ENCODE results near the gene RBBP8NL.

RBBP8NL gene

DNA sequence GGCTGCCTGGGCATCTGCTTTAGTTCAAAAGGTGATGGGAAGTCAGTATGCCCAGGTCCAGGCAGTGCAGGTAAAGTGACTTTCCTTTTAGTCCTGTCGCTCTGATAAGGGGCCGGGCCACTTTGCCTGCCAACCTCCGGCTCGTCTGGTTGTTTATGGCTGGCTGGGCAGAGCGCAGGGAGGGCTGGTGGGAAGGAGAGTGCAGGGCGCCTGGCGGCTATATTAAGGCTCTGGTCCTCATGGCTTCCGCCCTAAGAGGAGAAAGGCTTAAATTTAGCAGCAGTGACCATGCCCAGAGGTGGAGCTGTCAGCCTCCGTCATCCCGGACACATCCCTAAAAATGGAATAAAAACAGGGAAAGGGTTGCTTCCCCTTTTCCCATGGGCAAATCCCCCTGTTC is 33.8 kb upstream of the RBBP8NL start:
- no peak for DNase-seq

DNA sequence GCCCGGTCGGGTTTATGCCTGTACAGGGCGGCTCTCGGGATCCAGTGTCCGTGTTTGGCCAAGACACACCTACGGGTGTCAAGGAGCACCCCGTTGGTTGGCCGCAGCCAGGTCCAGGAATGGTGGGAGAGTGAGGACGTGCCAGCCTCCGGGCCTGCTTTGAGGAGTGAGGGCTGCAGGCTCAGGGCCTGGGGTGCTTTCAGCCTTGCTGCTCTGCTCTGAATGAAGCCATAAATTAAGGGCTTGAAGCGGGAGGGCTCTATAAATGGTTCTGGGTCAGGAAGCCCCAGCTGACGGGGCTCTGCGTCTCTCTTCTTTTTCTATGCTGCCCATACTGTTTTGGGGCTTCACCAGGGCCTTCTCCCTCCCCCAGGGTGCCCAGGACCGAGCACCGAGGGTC is 33.3 kb upstream of the RBBP8NL start:
- no peak for DNase-seq

DNA sequence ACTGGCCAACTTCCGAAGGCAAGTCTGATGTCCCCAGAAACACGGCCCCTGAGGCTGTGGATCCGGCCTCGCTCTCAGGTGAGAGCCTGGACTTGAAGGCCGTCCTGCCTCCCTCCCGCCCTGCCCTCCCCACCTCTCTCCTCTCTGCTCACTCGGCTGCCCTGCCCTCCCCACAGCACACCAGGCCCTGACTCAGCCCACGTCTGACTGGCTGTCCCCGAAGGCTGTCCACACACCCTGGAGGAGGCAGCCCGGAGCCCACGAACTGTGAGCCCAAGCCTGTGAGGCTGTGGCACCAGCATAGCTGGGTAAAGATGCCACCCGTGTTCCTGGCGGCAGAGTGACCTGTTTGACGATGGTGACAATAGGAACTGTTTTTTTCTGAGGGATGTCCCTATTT is 32.1 kb upstream of the RBBP8NL start:
- no peak for DNase-seq

DNA sequence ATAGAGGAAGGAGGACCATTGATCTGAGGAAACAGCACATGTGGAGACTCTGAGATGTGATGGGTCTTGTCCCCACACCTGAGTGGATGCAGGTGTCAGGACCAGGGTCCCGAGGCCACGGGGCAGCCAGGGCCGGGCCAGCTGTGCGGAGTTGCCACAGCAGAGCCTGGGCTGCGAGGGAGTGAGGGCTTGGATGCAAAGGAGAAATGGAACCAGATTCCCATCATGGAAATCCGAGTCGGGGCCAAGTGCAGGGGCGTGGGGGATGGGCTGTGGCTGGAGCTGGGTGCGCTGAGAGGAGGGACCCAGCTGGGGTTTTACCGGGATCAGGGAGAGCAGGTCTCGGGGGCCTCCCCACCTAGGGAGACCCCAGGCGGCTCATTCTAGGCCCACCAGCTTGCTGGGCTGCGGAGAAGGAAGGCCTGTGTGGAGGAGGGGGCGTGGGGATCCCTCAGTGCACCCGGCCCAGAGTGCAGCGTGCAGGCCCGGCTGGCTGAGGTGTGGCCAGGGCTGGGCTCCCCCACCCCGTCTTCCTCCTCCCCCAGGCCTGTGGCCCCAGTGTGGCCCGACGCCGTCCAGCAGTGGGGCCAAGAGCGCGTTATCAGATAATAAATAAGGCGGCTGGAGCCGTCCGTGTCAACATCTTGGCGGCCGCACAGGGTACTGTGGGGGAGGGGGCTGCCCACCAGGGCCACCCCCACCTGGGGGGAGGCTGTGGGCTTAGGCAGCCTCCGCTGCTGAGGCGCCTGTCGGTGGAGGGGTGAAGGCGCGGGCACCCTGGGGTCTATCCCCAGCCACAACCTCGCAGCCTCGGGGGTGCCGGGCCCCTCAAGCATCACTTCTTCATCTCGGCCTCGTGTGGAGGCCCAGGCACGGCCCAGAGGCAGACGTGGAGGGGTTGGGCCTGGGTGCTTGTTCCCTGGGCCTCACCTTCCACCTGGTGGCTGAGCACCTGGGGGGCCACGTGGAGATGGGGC is 31.2 kb upstream of the RBBP8NL start:
- no peak for DNase-seq

DNA sequence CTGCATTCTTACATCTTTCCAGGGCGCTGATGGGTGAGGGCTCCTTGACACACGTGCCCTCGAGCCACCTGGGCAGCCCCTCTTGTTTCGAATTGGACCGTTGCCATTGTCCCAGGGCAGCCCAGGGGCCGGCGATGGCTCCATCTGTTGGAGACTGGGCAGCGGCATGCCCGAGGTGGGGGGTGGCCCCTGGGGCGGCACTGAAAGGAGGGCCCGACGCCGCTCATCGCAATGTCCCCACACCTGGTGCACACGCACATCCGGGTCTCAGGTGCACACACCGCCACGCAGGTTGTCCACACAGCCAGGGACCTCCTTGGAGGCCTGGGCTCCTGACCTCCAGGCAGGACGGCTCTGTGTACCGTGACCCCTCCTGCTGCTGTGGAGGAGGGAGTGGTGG is 30.5 kb upstream of the RBBP8NL start:
- no peak for DNase-seq

DNA sequence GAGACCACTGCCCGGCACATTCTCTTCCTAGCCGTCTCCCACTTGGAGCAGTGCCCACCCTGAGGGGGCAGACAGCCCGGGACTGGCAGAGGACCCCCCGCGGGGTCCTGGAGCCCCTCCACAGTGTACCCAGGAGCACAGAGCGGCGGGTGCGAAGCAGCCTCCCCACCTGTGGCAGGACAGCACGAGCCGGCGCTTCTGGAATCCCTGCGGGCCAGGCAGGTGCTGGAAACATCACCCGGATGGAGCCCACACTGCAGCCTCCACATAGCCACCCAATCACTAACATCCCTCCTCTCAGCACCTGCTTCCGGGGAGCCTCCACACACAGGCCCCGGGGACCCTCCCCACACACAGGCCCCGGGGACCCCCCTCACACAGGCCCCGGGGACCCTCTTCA is 29.8 kb upstream of the RBBP8NL start:
- DNase-seq, result no peak

DNA sequence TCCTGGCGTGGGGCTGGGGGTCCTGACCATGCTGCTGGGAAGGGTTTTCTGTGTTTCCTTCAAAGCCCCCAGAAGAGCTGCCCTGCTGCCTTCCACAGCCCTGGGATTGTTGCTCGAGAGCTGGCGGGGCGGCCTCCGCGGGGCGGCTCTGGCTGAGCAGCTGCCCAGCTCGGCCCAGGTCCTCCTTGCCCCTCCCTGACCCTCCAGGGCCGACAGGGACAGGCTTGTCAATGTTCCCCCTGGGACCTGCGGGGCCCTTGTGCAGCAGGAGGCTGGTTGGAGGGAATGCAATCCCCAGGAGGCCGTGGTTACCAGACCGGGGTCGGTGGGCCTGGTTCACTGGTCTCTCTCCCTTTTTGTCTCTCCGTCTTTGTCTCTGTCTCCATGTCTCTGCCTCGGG is 28.6 kb upstream of the RBBP8NL start:
- DNase-seq, result no peak

DNA sequence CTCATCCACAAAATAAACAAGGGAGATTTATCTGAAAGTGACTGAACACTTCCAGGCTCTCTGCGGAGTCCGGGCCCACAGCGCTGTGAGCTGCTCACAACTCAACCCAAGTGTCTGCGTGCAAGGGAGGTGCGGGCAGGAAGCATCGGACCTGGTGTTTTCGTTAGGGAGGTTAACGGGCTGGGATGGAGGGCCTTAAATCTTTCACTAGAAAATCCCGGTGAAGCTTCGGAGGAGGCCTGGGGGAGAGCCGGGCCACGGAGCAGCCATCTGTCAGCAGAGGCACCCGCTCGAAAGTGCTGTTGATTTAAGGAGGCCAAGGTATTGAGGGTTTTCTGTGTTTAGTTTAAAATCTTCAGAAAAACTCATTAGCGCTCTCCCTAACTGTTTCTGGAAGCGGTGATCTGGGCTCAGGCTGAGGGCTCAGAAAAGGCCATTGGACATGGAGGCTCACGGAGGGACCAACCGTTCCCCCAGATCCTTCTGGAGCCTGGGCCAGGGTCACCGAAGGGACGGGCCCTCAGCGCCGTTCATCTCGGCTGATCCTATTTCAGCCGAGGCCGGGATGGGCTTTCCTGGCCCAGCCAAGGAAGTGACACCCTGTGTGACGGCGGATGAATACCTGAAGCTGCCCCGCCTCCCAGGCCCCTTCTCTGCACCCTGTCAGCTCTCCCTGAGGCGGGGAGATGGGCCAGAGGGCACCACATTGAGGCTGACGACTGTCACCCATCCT is 27.7 kb upstream of the RBBP8NL start:
- no peak for DNase-seq

DNA sequence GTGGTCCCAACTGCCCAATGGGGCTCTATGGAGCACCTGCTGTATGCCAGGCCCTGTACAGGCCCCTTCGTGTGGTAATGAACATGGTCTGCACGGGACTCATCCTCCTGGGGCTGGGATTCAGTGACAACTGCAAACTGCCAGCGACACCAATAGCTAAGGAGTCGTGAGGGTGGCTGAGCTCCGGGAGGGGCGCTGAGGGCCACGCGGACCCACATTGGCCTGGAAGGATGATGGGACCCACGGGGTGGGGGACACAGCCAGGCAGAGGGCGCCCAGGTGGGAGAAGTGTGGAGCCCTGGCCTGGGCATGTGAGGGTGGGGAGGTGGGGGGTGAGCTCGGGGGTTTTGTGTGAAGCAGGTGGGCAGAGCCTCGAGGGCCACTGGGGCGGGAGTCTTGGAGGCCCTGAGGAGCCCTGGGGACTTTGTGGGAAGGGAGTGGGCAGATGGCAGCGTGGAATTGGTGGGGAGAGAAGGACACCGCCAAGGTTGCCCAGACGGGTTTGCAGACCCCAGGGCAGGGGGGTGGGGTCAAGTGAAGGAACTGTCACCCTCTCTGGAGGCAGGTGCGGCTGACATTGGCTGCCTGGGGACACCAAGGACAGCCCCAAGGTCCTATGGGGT is 26.0 kb upstream of the RBBP8NL start:
- no peak for DNase-seq

DNA sequence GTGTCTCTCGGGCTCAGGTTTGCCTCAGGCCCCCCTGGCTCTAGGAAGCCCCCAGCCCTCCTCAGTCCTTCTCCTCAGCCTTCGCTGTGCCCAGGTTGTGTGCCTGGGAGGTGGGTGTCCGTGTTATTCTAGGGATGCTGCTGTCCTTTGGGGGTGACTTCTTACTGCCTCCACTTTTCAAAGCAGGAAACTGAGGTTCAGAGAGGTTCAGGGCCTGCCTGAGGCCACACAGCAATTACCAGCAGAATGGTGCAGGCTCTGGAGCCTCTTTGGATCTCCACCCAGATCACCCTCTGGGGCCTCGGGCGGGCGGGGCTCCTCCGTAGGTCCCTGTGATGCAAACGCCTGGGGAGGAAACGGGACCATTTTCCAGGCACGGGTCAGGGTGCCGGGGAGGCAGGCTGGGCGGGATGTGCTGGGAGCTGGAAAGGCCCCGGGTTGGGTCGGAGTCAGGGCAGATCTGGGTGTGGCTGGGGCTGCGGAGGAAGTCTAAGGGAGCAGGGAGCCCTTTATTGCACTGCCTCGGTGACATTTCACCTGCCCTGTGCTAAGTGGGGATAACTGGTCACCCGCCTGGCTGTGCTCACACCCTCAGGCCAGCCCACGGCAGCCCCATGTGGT is 25.2 kb upstream of the RBBP8NL start:
- no peak for DNase-seq

DNA sequence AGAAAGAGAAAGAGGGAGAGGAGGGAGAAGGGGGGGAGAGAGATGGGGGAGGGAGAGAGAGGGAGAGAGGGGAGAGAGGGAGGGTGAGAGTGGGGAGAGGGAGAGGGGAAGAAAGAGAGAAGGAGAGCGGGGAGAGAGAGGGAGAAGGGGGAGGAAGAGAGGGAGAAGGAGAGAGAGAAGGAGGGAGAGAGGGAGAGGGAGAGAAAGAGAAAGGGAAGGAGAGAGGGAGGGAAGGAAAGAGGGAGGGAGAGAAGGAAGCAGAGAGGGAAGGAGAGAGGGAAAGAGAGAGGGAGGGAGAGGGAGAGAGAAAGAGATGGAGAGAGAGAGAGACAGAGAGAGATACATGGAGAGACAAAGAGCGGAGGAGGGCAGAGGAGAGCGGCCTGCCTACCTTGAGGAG is 24.6 kb upstream of the RBBP8NL start:
- no peak for DNase-seq

DNA sequence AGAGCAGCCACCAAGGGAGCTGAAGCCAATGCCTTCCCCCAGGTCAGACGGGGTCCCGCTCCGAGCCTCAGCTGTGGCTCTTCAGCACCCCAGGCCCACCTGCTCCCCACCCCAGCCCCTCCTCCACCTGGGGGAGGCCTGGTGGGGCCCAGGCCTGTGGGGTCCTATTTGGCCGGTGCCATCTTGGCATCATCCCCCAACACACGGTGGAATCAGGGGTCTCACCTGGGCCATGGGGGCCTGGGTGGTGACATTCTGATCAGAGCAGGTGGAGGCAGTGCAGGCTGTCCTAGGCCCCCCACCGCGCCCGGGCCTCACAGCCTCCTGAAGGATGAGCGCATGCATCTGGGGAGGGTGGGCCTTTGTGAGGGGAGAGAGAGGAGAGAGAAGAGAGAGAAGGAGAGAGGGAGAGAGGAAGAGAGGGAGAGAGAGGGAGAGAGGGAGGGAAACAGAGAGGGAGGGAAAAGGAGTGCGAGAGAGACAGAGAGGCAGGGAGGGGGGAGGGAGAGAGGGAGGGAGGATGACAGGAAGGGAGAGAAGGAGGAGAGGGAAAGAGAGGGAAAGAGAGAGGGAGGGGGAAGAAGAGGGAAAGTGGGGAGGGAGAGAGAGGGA is 23.9 kb upstream of the RBBP8NL start:
- DNase-seq, result no peak

DNA sequence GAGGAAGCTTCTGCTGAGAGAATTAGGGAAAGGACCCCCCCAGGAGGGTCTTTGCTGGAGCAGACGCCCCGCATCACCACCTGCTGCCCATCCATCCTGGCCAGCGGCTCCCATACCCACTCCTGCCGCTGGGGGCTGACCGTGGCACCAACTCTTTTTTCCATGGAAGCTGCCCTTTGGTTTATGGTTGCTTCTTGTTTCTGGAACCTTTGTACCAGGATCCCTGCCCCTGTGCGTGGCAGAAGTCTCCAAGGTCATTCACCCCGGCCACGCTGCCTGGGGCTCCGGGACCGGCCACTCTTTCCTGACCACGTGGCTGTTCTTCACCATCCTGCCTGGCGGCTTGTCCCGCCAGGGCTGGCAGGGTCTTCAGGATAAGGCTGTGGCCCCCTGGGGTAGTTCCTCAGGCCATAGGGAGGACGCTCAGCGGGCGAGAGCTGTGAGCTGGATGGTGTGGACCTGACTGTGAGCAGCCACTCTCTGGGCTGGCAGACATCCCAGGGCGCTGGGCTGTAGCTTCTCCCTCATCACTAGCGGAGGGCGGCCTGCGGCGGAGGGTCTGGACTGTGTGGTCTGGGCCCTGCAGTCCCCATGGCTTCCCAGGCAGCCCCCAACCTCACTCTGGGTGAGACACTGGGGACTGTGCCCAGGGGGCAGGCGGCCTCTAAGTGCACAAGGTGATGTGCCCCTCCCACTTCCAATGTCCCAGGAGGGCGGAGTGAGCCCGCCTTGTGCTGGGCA is 22.8 kb upstream of the RBBP8NL start:
- no peak for DNase-seq

DNA sequence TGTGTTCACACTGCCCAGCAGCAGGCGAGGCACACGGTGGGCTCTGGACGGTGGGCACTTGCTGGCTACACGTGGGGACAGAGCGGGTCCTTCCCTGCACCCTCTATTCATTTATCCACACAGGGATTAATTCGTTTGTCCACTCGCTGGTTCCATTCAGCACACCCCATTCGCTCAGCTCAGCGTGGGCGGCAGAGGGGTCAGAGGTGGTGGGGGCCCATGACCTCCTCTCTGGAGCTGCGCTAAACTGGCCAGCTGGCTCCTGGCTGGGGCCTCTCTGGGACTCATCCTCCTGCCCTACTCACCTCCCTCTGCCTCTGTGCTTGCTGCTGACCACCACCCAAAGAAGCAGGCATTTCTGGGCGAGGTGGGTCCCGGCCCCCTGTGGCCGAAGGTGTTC is 21.4 kb upstream of the RBBP8NL start:
- no peak for DNase-seq

DNA sequence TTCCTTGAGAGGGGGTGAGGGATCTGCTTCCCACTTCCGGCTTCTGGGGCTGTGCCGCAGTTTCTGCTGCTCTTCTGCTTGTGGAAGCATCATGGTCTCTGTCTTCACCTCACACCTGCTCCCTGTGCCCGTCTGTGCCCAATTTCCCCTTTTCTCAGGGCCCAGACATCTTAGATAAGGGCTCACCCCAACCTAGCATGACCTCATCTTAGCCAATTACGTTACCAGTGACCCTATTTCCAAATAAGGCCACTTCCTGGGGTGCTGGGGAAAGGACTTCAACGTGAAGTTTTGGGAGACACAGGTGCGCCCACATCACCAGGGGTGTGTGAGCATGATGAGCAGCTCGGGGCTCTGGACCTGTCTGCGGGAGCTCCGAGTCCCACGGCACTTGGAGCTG is 20.7 kb upstream of the RBBP8NL start:
- DNase-seq, result no peak

DNA sequence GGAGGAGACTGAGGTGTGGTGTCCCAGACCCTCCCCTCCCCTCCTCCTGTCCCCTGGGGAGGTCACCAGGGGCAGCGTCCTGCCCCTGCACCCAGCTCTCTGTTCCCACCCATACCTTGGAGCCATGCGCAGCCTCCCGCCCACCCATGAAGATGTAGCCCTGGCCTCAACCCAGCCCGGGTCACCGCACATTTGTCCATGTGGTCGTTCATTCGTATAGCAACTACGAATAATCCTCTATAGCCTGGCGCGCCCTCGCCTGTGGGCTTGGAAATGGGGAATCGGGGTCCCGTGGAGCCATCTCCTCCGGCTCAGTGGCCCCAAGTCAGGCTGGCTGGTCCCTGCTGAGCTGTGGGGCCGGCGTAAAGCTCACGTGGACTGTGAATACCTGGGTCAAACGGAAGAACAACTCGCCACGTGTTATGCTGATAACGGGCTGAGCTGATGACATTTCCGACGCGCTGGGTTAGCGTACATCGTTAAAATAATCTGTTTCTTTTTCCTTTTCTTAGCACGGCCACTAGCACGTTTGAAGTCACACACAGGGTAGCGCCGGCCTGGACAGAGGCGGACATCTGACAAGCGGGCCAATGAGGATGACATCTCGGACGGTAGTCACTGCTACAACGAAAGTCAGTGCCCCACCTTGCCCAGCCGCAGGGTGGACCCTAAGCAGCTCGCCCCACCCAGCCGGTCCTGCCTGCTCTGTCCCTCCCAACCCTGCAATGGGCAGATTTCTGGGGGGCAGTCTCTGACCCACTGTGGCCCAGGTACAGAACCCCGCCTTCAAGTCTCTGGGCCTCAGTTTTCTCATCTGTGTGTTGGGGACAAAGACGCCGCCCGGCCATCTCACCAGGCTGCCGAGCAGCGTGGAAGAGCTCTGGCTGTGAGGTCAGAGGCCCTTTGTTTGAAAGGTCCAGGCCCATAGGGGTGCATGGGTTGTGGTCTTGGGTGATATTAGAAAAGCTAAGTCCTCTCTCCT is 19.8 kb upstream of the RBBP8NL start:
- DNase-seq, result no peak

DNA sequence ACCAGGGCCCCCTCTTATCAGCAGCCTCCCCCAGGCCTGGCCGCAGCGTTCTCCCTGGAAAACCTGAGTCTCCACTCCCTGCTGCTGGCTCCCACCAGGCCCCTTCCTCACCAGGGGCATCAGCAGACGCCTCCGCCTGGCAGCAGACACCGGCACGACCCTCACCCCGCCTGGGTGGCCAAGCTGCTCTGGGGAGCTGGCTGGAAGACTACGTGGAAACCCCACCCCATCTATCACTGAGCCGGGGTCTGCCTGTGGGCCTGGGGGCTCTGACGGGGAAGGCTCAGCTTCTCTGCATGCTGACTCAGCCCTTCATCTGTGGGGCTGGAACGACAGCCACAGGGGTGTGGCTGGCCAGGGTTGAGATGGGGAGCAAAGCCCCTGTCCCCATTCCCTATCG is 19.1 kb upstream of the RBBP8NL start:
- DNase-seq, result no peak

DNA sequence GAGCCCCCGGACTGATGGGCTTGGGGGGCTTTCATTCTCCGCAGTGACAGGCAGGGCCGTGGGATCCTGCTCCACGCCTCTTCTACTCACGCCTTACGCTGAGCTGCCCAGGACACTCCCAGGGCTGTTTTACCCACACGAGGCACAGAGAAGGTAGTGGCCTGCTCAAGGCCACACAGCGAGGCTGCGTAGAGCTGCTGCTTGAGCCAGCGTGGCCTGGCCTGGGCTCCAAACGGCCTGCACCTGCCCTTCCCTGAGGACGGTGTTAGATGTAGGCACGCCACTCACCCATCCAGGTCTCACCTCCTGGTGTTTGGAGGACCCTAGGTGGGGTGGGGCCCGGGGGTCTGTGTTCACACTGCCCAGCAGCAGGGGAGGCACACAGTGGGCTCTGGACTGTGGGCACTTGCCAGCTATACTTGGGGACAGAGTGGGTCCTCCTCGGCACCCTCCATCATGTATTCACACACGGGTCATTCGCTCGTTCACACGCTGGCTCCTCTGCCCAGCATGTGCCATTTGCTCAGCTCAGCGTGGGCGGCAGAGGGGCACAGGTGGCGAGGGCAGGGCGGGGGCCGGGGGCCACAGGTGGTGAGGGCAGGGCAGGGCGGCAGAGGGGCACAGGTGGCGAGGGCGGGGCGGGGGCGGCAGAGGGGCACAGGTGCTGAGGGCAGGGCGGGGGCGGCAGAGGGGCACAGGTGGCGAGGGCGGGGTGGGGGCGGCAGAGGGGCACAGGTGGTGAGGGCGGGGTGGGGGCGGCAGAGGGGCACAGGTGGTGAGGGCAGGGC is 18.4 kb upstream of the RBBP8NL start:
- DNase-seq, result no peak

DNA sequence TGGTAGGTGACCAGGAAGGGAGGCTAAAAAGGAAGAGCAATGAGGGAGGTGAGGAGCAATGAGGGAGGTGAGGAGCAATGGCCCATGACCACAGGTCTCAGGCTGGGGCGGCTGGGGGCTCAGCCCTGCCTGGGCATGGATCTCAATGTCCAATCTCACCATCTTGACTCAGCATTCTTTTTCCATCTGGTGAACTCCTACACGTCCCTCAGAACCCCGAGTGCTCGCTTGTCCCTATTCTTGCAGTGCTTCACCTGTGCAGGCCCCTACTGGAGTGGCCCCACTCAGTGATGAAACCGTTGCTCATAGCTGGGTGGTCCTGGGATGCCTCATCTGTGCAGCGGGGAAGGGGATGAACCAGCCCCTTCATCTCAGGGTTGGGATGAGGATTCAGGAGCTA is 16.9 kb upstream of the RBBP8NL start:
- no peak for DNase-seq

DNA sequence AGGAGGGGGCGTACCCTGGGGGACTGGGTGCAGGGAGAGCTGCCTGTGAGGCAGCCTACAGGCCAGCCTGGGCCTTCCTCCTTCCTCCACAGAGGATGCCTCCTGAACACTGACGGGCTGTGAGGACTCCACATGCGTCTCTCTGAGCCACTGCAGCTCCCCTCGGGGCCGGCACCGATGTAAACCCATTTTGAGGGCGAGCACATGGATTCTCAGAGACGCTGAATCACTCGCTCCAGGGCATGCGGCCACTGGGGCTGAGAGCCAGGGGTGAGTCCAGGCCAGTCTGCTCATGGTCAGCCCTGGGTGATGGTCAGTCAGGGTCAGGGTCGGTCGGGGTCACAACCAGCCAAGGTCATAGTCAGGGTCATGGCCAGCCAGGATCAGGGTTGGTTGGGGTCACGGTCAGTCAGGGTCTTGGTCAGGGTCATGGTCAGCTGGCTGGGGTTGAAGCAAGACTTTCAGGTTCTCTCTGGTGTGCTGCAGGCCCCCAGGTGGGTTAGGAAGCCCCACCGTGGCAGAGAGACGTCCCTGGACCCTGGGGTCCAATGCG is 14.7 kb upstream of the RBBP8NL start:
- no peak for DNase-seq
